Cardiac septum (tissue), 1 donor: Measurements from ENCODE around the gene CDH18. TPM values are rescaled to one million over a fixed set of nuclear protein-coding genes. Genes with fewer than 3 reads are reported as not detected.

Source experiments
- DNase-seq: peaks from one replicate; pipeline ENCODE4 v3.0.0-alpha.2; 2020; ENCODE audit warnings: low spot score
- intact Hi-C: fragments of 100-400 bp; cut with DNase I; formaldehyde crosslinking; loops from one replicate; pipeline ENCODE4 v1.14.0; 2022
- total RNA-seq: library from RNA; stranded (reverse); fragmentation: NEBNext Ultra II Directional; extraction: Animal tissue kit (Norgen Biotek cat#: 25700); gene quantifications from one replicate; pipeline ENCODE4 v1.2.1, GENCODE V29; 2021
- donor health status: DM: no; HTN: no; CAD: no.

Gene CDH18
- total RNA-seq, 1 donor from 2014 or later: not detected

DNA sequence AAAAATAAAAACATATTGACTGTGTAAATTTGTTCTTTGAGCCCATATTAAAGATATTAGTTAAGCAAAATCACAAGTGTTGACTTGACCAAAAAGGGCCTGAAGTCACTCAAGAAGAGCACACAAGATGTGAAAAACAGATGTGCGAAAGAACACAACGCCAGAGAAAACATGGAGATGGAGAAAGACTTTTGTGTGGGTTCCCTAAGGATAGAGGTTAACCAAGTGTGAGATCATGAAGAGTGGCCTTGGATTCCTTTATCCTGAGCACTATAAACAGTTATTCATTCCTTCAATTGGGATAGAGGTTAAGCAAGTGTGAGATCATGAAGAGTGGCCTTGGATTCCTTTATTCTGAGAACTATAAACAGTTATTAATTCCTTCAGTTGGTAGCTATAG is 361.8 kb downstream of the CDH18 start:
- intact Hi-C loops: no loop called here
- no peak for DNase-seq

DNA sequence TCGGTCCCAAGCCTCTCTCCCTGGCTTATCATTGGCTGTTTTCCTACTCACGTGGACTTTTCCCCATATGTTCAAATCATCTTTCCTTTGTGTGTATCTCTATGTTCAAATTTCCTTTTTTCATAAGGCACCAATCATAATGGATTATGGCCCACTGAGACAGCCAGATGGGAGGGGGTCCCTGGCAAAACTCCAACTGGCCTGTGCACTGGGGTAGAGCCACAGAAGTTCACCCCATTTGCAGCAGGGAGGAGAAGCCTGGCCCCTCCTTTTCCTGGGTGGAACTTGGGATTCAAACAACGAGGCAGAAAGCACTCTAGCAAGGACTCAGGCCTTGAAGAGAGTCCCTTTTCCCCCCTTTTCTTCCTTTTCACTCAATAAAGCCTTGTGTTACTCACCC is 362.4 kb downstream of the CDH18 start:
- DNase-seq: no peak
- intact Hi-C loops: no loop called here

DNA sequence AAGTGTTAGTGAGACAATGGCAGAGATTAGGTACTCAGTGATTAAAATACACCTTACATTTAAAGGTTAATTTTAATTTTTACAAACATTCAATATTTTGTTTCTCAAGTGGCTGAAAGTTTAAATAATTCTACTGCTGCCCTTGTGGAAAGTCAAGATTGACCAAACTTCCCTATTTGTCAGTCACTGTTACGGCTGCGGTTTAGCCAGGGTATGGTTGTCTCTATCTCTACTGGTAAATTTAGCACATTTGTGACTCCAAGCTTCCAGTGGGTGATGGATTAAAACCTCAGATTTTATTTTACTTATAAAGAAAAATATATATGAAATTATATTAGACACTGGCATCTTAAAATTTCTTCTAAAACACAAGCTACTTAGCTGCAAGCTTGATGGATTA is 368.4 kb downstream of the CDH18 start:
- intact Hi-C loops: no loop called here
- DNase-seq: no peak

DNA sequence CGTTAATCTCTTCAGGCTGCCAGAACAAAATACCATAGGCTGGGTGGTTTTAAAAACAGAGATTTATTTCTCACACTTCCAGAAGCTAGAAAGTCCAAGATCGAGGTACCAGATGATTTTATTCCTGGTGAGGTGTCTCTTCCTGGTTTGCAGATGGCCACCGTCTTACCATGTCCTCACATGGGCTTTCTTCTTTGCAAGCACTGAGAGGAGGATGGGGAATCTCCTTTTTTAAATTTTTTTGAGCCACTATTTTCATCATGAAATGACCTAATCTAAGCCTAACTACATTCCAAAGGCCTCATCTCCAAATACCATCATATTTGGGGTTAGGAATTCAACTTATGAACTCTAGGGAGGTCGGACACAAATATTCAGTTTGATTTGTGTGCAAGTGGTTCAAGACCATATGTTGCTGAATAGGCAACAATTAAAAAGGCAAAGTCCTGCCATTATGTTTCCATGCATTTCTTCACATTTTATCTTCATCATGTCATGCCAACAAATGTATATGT is 371.2 kb downstream of the CDH18 start:
- DNase-seq: no peak
- intact Hi-C loops: no loop called here

DNA sequence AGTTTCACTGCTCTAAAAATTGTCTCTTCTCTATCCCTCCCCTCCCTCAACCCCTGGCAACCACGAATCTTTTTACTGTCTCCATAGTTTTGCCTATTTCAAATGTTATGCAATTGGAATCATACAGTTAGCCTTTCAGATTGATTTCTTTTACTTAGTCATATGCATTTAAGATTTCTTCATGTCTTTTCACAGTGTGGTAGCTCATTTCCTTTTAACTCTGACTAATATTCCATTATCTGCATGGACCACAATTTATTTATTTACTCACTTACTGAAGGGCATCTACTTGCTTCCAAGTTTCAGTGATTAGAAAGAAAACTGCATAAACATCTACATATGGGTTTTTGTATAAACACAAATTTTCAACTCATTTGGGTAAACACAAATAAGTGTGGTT is 372.3 kb downstream of the CDH18 start:
- no peak for DNase-seq
- intact Hi-C loops: no loop called here

DNA sequence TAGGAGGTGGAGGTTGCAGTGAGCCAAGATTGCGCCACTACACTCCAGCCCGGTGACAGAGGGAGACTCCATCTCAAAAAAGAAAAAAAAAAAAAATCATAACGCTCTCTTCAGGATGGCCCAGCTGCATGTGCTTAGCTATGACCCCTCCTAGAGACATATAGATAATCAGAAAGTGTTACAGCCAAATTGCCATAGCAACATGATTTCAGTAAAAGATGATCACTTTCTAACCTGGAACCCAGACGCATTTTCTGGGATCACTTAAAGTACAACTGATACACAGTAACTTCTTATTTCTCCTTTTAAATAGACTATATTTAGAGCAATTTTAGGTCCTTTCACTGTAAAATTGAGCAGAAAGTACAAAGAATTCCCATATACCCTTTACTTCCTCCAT is 372.9 kb downstream of the CDH18 start:
- no peak for DNase-seq

DNA sequence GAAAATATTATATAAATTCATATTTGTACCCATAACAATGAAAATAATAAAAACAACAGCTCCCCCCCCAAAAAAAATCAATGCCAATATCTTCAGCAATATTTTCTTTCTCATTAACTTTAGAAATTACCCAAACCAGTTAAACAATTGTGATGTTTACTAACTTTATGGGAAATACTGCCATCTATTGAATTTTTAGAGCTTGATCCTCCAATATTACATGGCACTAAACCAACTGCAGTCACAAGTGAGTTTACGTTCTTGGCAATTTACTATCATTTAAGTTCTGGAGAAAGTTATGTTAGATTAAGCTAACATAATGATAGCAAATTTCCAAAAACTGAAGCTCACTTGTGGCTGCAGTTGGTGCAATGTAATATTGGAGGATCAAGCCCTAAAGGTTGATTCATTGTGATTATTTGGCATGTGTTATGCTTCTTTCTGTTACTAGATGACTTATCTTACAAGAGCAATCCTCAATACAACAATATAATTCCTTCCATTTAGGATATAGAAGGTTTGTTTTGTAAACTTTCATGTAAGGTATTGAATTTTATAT is 379.5 kb downstream of the CDH18 start:
- intact Hi-C loops: no loop called here
- no peak for DNase-seq

More for the DNA sequence above, 372.9 kb downstream of the CDH18 start:
- intact Hi-C loops: no loop called here

DNA sequence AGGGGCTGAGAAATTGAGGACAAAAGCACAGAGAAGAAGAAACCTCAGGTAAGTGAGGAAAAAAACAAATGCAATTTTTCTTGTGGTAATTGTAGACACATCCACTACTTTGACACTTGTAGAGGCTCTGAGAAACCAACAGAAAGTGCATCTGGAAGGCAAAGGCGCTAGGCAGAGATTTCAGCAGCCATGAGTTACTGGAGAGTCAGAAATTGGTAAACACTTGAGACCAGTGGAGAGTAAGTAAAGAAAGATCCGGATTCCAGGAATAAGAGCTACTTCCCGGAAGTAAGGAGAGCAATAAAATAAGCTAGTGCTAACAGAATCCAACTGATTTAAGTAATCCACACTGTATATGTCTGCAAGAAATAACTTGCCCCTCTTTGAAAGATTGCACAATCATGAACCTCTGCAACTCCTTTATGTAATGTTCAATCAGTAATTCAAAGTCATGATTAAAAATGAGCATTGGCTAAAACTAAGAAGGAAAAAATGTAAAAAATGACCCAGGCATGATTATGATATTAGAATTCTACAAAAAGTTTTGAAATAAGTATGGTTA is 382.1 kb downstream of the CDH18 start:
- intact Hi-C loops: no loop called here
- DNase-seq: no peak

DNA sequence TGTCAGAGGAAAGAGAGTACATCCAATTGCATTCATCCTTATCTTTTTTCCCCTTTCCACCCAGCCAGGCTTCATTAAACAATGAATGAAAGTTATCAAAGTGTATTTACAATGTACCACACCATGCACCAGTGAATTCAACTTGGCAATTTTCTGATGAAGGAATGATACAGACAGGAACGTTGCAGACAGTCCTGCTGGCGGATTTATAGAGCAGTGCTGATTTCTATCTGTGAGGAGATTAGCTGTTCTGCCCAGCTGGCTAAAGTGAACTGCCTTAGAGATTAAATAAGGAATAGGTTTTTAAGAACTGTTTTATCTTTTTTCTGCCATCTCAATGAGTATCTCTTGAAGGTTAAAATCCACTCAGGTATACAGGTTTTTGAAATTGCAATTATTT is 403.9 kb downstream of the CDH18 start:
- intact Hi-C loops: no loop called here
- DNase-seq: no peak

DNA sequence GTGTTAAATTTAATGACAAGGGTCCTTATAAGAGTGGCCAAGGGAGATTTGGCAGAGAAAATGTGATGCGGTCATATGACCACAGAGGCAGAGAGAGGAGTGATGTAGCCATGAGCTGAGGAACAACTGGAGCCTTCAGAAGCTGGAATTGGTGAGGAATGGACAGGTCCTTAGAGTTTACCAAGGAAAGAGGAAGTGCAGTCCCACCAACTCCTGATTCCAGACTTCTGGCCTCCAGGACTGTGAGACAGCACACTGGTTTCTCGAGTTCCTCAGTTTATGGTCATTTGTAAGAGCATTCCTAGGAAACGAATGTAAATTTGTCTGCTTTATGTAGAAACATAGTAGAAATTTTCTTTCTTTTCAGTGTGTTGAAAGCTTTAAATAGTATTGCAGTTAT is 410.1 kb downstream of the CDH18 start:
- DNase-seq: no peak
- intact Hi-C loops: no loop called here

DNA sequence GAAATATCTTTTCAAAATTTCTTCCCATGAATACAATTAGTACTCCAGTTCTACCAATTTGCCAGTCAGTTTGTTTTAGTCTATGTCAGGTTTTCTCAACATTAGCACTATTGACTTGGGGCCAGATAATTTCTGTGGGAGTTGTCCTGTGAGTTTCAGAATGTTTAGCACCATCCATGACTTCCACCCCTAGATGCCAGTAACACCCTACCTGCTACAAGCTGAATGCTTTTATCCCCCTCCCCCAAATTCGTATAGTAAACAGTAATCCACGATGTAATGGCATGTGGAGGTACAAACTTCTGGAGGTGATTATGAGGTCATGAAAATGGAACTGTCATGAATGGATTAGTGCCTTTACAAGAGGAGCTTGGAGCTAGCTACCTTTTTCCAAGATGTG is 420.0 kb downstream of the CDH18 start:
- intact Hi-C loops: no loop called here
- no peak for DNase-seq

DNA sequence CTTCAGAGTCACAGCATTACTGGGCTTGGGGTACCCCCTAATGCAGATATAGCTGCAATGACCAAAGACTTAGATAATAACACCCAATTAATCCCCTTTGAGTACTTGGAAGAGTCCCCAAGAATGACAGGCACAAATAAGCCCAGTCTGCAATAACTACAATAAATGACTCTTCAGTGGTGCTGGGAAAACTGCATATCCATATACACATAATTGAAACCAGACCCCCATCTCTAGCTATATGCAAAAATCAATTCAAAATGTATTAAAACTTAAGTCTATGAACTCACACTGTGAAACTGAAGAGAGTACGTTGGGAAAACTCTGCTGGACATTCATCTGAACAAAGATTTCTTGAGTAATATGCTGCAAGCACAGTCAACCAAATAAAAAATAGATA is 422.5 kb downstream of the CDH18 start:
- intact Hi-C loops: no loop called here
- DNase-seq: no peak

DNA sequence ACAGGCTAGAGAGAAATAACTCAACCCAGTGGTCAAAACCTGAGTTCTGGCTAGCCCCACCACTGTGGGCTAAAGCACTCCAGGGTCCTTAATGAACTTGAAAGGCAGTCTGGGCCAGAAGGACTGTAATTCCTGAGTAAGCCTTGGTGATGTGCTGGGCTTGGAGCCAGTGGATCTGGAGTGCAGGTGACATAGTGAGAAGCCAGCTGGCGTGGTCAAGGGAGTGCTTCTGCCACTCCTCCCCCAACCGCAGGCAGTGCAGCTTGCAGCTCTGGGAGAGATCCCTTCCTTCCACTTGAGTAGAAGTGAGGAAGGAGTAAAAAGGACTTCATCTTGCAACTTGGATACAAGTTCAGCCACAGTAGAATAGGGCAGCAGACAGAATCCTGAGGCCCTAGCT is 424.0 kb downstream of the CDH18 start:
- DNase-seq: no peak
- intact Hi-C loops: no loop called here

DNA sequence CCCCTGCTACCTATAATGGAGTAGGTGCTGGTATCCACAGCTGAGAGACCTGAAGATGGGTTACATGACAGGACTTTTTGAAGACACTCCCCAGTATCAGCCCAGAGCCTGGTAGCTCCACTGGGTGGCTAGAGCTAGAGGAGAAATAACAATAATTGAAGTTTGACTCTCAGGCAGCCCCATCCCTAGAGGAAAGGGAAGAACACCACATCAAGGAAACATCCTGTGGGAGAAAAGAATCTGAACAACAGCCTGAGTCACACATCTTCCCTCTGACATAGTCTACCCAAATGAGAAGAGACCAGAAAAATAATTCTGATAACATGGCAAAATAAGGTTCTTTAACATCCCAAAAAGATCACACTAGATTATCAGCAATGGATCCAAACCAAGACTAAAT is 432.1 kb downstream of the CDH18 start:
- DNase-seq: no peak
- intact Hi-C loops: no loop called here

DNA sequence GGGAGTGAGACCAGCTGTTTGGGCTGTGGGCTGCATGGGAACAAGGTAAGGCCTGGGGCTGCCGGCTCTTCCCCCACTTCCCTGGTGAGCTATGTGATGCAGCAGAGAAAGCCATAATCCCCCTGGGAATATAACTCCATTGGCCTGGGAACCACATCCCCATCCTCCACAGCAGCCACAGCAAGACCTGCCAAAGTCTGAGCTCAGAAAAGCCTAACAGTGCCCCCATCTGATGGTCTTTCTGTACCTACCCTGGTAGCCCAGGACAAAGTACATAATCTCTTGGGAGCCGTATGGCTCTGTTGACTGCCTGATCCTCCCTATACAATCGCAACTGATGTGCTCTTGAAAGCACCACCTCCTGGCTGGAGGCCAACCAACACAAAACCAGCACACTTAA is 432.6 kb downstream of the CDH18 start:
- intact Hi-C loops: no loop called here
- DNase-seq: no peak

DNA sequence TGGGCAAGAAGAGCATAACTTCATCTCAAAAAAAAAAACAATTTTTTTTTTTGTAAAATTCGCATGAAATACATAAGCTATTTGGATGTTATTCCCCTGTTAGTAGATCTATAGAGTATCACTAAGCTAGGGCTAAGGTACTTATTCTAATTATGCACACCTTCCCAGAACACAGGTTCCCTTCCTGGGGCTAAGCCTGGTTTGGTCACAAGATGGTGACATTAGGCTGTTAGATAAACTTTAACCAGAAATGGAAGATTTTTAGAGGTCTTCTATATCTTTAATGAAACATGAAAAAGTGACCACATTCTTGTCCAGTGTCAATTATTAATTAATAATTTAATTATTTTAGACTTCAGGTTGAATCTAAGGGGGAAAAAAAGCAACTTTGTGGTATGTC is 433.5 kb downstream of the CDH18 start:
- no peak for DNase-seq
- intact Hi-C loops: no loop called here

DNA sequence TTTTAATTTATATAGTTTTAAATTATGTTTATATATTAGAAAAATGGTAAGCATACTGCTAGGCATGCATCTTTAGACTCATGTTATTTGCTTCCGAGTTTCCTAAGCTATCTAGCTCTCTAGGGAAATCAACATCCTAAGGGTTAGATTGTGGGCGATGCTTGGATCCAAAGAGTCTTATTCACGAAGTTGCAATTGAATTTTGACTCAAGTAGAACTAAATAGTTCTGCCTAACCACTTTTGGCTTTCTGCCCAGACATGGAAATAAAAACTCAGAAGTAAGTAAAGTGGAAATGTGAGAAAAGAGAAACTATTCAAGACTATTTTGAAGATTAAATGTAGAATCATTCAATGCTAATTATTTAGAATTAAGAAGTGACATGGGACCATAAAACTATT is 440.4 kb downstream of the CDH18 start:
- no peak for DNase-seq
- intact Hi-C loops: no loop called here

DNA sequence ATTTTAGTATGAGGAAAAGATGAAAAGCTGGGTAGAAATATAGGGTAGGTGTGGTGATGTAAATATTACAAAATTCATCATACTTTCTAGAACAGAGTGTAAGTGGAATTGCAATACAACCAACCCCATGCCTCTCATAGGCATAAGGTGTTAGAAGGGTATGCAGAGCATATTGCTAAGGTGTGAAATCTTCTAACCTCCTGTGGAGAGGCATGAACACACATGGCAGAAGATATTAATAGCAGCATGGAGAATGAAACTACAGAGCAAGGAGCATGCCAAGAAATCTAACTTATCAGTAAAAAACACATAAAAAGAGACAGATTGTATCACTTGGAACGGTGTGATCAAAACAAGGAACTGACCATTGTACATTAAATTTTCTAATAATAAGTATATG is 441.5 kb downstream of the CDH18 start:
- intact Hi-C loops: no loop called here

DNA sequence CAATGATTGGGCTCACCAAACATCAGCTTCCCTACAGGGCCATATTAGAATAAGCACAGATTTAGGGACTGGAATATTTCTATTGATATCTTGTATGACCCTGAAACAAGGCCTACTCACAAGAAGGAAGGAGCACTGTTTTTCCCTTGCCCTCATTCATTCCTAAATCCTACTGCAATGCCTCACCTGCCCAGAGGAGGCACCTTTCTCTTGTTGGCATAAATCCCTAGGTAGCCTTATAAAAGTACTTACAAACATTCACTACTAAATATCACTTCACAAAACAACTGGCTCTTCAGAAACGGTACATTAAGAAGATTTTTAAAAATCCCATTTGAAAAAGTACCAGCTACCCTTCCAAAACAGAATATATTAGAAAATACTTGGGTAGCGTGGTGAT is 449.4 kb downstream of the CDH18 start:
- no peak for DNase-seq
- intact Hi-C loops: no loop called here

More for the DNA sequence above, 441.5 kb downstream of the CDH18 start:
- DNase-seq: no peak

DNA sequence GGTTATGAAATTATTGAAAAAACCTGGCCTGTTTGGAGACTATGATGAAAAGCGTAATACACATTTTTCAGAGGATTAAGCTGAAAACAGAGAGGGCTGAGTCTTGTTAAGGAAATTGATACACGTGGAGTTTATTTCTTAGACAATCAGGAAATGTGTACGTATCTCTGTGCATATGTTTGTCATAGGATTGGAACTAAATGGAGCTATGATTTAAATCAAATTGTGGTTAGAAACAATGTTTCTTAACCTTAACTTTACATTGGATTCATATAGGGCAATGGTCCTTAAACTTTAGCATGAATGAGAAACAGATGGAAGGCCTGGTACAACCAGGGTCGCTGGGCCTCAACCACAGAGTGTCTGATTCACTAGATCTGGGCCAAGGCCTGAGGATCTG is 451.6 kb downstream of the CDH18 start:
- intact Hi-C loops: no loop called here
- no peak for DNase-seq

DNA sequence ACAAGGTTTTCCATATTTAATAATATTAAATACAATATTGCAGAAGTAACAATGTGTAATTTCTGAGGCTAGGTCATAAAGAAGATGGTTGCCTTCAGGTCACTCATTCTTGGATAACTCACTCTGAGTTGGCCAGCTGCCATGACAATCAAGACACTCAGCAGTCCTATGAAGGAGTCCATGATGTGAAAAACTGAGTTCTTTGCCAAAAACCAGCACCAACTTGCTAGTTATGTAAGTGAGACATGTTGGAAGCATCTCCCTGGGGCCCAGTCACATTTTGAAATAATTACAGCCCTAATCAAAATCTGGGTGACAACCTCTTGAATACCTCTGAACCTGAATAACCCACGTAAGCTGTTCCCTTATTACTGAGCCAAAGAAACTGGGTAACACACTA is 453.2 kb downstream of the CDH18 start:
- intact Hi-C loops: no loop called here

DNA sequence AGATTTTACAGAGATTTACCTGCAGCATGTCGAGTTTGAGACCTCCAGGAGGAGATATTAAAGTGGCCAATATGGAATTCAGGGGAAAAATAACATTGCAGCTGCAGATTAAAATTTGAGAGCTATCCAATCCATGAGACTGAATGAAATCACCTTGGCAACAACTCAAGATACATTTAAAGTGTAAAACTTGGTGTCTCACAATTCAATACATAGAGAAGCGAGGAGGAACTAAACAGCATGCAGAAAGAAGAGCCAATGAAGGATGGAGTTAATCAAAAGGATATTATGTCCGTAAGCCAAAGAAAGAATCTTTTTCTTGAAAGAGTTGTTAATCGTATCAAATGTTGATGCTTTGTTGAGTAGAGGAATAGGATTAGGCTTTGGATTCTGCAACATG is 455.1 kb downstream of the CDH18 start:
- no peak for DNase-seq
- intact Hi-C loops: no loop called here

More for the DNA sequence above, 453.2 kb downstream of the CDH18 start:
- DNase-seq: no peak
